Measurements from ENCODE around the gene FFAR3.

DNA sequence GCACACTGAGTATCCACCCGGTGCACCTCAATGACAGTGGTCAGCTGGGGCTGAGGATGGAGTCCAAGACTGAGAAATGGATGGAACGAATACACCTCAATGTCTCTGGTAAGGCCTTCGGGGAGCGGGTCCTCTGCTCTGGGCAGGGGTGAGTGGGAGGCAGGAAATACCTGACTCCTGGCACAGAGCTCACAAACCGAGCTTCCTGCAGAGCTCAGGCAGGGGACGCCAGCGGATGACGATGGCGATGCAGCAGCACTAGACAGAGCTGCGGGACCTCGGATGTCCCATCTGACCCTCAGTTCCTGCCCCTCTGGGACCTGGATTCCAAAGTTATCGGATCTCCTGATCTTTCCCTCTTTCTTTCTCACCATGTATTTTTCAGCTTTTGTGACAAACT lies 25.4 kb upstream of the FFAR3 start:
- TF ChIP-seq, protein P1, sequence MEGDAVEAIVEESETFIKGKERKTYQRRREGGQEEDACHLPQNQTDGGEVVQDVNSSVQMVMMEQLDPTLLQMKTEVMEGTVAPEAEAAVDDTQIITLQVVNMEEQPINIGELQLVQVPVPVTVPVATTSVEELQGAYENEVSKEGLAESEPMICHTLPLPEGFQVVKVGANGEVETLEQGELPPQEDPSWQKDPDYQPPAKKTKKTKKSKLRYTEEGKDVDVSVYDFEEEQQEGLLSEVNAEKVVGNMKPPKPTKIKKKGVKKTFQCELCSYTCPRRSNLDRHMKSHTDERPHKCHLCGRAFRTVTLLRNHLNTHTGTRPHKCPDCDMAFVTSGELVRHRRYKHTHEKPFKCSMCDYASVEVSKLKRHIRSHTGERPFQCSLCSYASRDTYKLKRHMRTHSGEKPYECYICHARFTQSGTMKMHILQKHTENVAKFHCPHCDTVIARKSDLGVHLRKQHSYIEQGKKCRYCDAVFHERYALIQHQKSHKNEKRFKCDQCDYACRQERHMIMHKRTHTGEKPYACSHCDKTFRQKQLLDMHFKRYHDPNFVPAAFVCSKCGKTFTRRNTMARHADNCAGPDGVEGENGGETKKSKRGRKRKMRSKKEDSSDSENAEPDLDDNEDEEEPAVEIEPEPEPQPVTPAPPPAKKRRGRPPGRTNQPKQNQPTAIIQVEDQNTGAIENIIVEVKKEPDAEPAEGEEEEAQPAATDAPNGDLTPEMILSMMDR (IDR thresholded peaks at IDR 0.05): no peak
- no peak for TF ChIP-seq POLR2A (IDR thresholded peaks at IDR 0.05)
- no peak for TF ChIP-seq EP300 (IDR thresholded peaks at IDR 0.05)
